Prostate gland (tissue), 2 donors: ENCODE data around the gene SMIM23. TPM values are rescaled to one million over a fixed set of nuclear protein-coding genes. Genes with fewer than 3 reads are reported as not detected.

ENCODE experiments used
- DNase-seq: peaks from one replicate; pipeline ENCODE4 v3.0.0-alpha.2; 2019; ENCODE audit warnings: low spot score
- H3K27ac ChIP-seq, 2 donors: fragments of 200-600 bp; sonication (generic); 2 replicates each; pipeline ENCODE4 v1.5.1; 2017 to 2019
- H3K27me3 ChIP-seq: fragments of 200-600 bp; sonication (generic); replicated peaks from 2 replicates; pipeline ENCODE4 v1.5.1; 2019; ENCODE audit not compliant: insufficient read depth
- H3K36me3 ChIP-seq, 2 donors: fragments of 200-600 bp; sonication (generic); 1 replicate in 1 of 2; 2 replicates in 1 of 2; pipeline versions ENCODE4 v1.5.1 to v1.8.1; 2017 to 2019
- H3K4me1 ChIP-seq: fragments of 200-600 bp; sonication (generic); replicated peaks from 2 replicates; pipeline ENCODE4 v1.5.1; 2019
- H3K4me3 ChIP-seq, 2 donors: fragments of 200-600 bp; sonication (generic); 2 replicates each; pipeline ENCODE4 v1.5.1; 2017 to 2019
- H3K9me3 ChIP-seq: fragments of 200-600 bp; sonication (generic); 2 replicates; pipeline ENCODE4 v1.5.1; 2017
- CTCF ChIP-seq, 4 experiments: fragments of 200-600 bp in 2 of 4; fragments of 450-650 bp in 2 of 4; sonication (generic) in 2 of 4; IDR thresholded peaks; 1 replicate in 3 of 4; 2 replicates in 1 of 4; pipeline ENCODE4 v1.5.1; 2016 to 2019; ENCODE audit warnings: antibody characterized with exemption in 4 of 4, mild to moderate bottlenecking in 2 of 4, moderate library complexity in 2 of 4
- POLR2A ChIP-seq: fragments of 450-650 bp; IDR thresholded peaks from one replicate; pipeline ENCODE4 v1.6.1; 2016; ENCODE audit warnings: antibody characterized with exemption, mild to moderate bottlenecking
- POLR2AphosphoS5 ChIP-seq: sonication (generic); formaldehyde crosslinking; IDR thresholded peaks from one replicate; pipeline ENCODE4 v1.6.1; 2017; ENCODE audit warnings: antibody characterized with exemption
- WGBS: methylation state at CpG from one replicate; pipeline ENCODE4 v1.1.5; 2018; 5-methylcytosine and 5-hydroxymethylcytosine counted together
- intact Hi-C: fragments of 100-400 bp; cut with DNase I; formaldehyde crosslinking; loops from one replicate; pipeline ENCODE4 v1.14.2; 2022
- total RNA-seq, 2 donors: library from RNA; depleted of rRNA; stranded (reverse); fragments of >200 nt; gene quantifications; one replicate each; pipeline ENCODE4 v1.1.0, GENCODE V29; 2016

The SMIM23 gene
- total RNA-seq, 2 donors from 2014 or later: not detected

- DNase-seq: no peak
- intact Hi-C loops: no loop called here
- Histone ChIP-seq H3K4me3 (no peak overlapping the region), H3K4me1 (no peaks in the 10 kb centered on the region), H3K27me3 (no peaks in the 10 kb centered on the region), H3K27ac (no peak overlapping the region), H3K36me3 (no peaks in the 10 kb centered on the region), H3K9me3 (no peaks in the 10 kb centered on the region)
- WGBS: 57% methylated on average over 7 of the region's 7 CpGs
- TF ChIP-seq CTCF (IDR thresholded peaks at IDR 0.05): no peak
- TF ChIP-seq POLR2AphosphoS5: no peak
- TF ChIP-seq POLR2A: no peak
Measured at GRCh38 chr5:171747061-171747859, 38.4 kb upstream of the SMIM23 start.

- WGBS: 89% methylated on average over 6 of the region's 6 CpGs
- Histone ChIP-seq H3K4me3 (no peak overlapping the region), H3K9me3 (no peaks in the 10 kb centered on the region), H3K27ac (no peak overlapping the region), H3K36me3 (no peaks in the 10 kb centered on the region), H3K4me1 (no peaks in the 10 kb centered on the region), H3K27me3 (no peaks in the 10 kb centered on the region)
- intact Hi-C loops: no loop called here
- no peak for DNase-seq
- TF ChIP-seq POLR2AphosphoS5 (no peak), POLR2A (no peak), CTCF (IDR thresholded peaks at IDR 0.05) (no peak)
Measured at GRCh38 chr5:171748720-171749119, 36.9 kb upstream of the SMIM23 start.

GRCh38 chr5:171749365-171749764 lies 36.3 kb upstream of the SMIM23 start:
- Histone ChIP-seq H3K9me3 (no peaks in the 10 kb centered on the region), H3K27ac (no peak overlapping the region), H3K27me3 (no peaks in the 10 kb centered on the region), H3K4me3 (no peak overlapping the region), H3K4me1 (no peaks in the 10 kb centered on the region), H3K36me3 (no peaks in the 10 kb centered on the region)
- TF ChIP-seq POLR2A: no peak
- no peak for TF ChIP-seq CTCF (IDR thresholded peaks at IDR 0.05)
- TF ChIP-seq POLR2AphosphoS5: no peak
- WGBS: 90% methylated on average over 3 of the region's 3 CpGs
- intact Hi-C loops: no loop called here
- no peak for DNase-seq

- no peak for TF ChIP-seq POLR2A
- no peak for DNase-seq
- no peaks in the 10 kb centered on the region for H3K36me3 ChIP-seq
- H3K9me3 ChIP-seq: no peaks in the 10 kb centered on the region
- 78% methylated on average over 6 of the region's 6 CpGs for WGBS
- no peak overlapping the region for H3K4me3 ChIP-seq
- no peak overlapping the region for H3K27ac ChIP-seq
- no peaks in the 10 kb centered on the region for H3K27me3 ChIP-seq
- intact Hi-C loops: no loop called here
- no peaks in the 10 kb centered on the region for H3K4me1 ChIP-seq
Measured at GRCh38 chr5:171750311-171750788, 35.3 kb upstream of the SMIM23 start.

GRCh38 chr5:171755354-171755821 lies 30.2 kb upstream of the SMIM23 start:
- TF ChIP-seq POLR2AphosphoS5 (no peak), CTCF (IDR thresholded peaks at IDR 0.05) (no peak), POLR2A (no peak)
- intact Hi-C loops: no loop called here
- WGBS: 55% methylated on average over 5 of the region's 5 CpGs
- no peak overlapping the region for H3K27ac ChIP-seq
- H3K27me3 ChIP-seq: no peaks in the 10 kb centered on the region
- H3K4me1 ChIP-seq: no peaks in the 10 kb centered on the region
- H3K36me3 ChIP-seq: no peaks in the 10 kb centered on the region
- no peak for DNase-seq
- no peaks in the 10 kb centered on the region for H3K9me3 ChIP-seq
- H3K4me3 ChIP-seq: no peak overlapping the region
